Measurements from ENCODE around the gene VWA5B1.

Gene VWA5B1

DNA sequence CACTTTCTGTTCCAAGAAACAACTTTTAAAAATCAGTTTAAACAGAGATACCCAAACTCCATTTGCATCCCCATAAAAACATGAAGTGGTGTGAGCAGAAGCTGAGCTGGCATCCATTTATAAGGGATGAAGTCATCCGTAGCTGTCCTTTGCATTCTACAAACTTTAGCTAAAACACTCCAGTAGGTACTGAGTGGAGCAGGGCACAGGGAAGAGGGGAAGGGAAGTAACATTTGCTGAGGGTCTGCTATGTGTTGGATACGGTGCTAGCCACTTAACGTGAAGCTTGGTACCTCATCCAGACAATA is 32.9 kb downstream of the VWA5B1 start:
- TF ChIP-seq, protein P1, sequence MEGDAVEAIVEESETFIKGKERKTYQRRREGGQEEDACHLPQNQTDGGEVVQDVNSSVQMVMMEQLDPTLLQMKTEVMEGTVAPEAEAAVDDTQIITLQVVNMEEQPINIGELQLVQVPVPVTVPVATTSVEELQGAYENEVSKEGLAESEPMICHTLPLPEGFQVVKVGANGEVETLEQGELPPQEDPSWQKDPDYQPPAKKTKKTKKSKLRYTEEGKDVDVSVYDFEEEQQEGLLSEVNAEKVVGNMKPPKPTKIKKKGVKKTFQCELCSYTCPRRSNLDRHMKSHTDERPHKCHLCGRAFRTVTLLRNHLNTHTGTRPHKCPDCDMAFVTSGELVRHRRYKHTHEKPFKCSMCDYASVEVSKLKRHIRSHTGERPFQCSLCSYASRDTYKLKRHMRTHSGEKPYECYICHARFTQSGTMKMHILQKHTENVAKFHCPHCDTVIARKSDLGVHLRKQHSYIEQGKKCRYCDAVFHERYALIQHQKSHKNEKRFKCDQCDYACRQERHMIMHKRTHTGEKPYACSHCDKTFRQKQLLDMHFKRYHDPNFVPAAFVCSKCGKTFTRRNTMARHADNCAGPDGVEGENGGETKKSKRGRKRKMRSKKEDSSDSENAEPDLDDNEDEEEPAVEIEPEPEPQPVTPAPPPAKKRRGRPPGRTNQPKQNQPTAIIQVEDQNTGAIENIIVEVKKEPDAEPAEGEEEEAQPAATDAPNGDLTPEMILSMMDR (IDR thresholded peaks at IDR 0.05; ENCODE audit: insufficient read depth, low read length, poor library complexity, severe bottlenecking): no peak
- DNase-seq (ENCODE audit: extremely low read depth, insufficient read length): no peak
- H3K4me3 ChIP-seq (replicated peaks; ENCODE audit: low read depth, low read length): no peak overlapping the region
- no peaks in the 10 kb centered on the region for H3K36me3 ChIP-seq (ENCODE audit: control insufficient read depth, insufficient read depth, low read length)
- no peaks in the 10 kb centered on the region for H3K27me3 ChIP-seq (replicated peaks; ENCODE audit: control insufficient read depth, insufficient read depth, low read length)

DNA sequence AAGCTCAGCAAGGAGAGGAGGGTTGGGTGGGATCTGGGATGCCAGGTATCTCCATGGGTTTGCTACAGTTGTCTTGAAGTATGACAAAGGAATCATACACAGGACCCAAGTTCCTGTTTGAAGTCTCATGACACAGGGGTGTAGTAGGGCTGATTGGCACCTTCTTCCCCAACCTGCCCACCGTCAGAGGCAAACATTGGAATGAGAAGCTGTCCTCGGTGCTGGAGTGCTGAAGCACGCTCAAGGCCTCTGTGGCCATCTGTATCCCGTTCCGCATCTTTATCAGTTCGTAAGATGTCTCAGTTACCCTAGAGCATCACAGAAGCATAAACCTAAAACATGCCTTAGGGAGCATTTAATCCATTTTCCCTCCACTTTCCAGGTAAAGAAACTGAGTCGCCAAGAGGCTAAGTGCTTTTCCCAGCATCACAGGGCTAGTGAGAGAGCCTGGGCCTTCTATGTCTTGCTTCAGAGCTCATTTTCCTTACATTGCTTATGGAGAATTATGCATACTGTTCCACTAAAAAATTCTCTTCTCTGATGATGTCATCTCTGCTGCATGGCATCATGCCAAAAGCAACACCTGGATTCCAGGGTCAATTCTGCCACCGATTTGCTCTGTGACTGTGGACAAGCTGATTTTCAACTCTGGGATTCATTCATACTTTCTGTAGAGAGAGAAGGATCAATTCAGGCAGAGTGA is 34.2 kb downstream of the VWA5B1 start:
- Histone ChIP-seq H3K4me3 (replicated peaks; ENCODE audit: low read depth, low read length) (no peak overlapping the region), H3K36me3 (ENCODE audit: control insufficient read depth, insufficient read depth, low read length) (no peaks in the 10 kb centered on the region), H3K27me3 (replicated peaks; ENCODE audit: control insufficient read depth, insufficient read depth, low read length) (no peaks in the 10 kb centered on the region)
- DNase-seq (ENCODE audit: extremely low read depth, insufficient read length): no peak
- TF ChIP-seq, protein P1 (IDR thresholded peaks at IDR 0.05; ENCODE audit: insufficient read depth, low read length, poor library complexity, severe bottlenecking): no peak

- no peaks in the 10 kb centered on the region for H3K36me3 ChIP-seq (ENCODE audit: control insufficient read depth, insufficient read depth, low read length)
- TF ChIP-seq, protein P1 (IDR thresholded peaks at IDR 0.05; ENCODE audit: insufficient read depth, low read length, poor library complexity, severe bottlenecking): no peak
- DNase-seq (ENCODE audit: extremely low read depth, insufficient read length): no peak
- no peaks in the 10 kb centered on the region for H3K27me3 ChIP-seq (replicated peaks; ENCODE audit: control insufficient read depth, insufficient read depth, low read length)
- no peak overlapping the region for H3K4me3 ChIP-seq (replicated peaks; ENCODE audit: low read depth, low read length)
These were observed 34.8 kb downstream of the VWA5B1 start for GRCh38 chr1:20325407-20325843.

DNA sequence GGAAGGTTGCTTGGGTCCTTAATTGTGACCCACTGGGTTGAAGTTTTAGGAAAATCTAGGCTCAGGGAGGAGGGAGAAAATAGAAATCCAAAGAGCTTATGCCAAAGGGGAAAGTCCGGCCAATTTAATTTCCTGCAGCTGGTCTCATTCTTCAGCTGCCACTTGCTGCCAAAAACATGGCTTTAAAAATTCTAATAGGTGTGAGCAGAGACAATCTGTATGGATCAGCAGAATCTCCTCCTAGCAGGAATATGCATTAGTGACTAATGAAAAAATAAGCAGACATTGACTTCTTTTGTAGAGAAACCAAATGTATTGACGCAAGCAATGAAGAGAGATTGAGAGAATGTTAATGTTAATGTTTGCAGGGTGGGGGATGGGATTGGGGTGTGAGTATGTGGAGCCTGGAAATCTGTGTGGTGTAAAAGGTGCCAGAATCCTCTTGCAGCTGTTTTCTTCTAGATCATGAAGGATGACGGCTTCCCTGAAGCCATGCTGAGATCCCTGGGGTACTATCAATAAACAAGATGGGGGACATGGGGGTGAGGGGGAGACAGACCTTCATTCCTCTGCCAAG is 35.3 kb downstream of the VWA5B1 start:
- DNase-seq (ENCODE audit: extremely low read depth, insufficient read length): no peak
- peaks cover 1% of the 10 kb centered on the region; the same call in 1 of the 2 replicates for H3K27me3 ChIP-seq (replicated peaks; ENCODE audit: control insufficient read depth, insufficient read depth, low read length)
- no peaks in the 10 kb centered on the region for H3K36me3 ChIP-seq (ENCODE audit: control insufficient read depth, insufficient read depth, low read length)
- TF ChIP-seq, protein P1 (IDR thresholded peaks at IDR 0.05; ENCODE audit: insufficient read depth, low read length, poor library complexity, severe bottlenecking): no peak
- H3K4me3 ChIP-seq (replicated peaks; ENCODE audit: low read depth, low read length): no peak overlapping the region

DNA sequence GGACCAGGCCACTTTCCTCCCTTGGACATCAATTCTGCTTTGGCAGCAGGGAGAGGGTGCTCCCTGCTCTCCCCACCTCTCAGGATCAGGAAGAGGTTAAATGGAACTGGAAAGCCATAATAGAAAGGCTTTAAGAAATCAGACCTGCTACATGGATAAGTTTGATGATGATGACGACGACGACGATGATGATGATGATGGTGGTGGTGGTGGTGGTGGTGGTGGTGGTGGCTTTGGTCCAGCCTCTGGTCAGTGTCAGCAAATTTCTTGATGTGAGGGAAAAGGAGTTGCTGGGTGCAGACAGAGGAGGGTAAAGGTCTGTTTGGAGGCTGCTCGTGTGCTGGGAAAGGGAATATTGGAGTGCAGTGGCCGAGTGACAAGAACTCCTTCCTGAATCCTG is 36.8 kb downstream of the VWA5B1 start:
- H3K27me3 ChIP-seq (replicated peaks; ENCODE audit: control insufficient read depth, insufficient read depth, low read length): peaks cover 2% of the 10 kb centered on the region
- no peak overlapping the region for H3K4me3 ChIP-seq (replicated peaks; ENCODE audit: low read depth, low read length)
- H3K36me3 ChIP-seq (ENCODE audit: control insufficient read depth, insufficient read depth, low read length): no peaks in the 10 kb centered on the region
- no peak for DNase-seq (ENCODE audit: extremely low read depth, insufficient read length)
- TF ChIP-seq, protein P1 (IDR thresholded peaks at IDR 0.05; ENCODE audit: insufficient read depth, low read length, poor library complexity, severe bottlenecking): no peak

Data from GM06990 (cell line).